Activated CD8-positive, alpha-beta T cell treated with anti-CD3 and anti-CD28 coated beads, Interleukin-2, amount 10 ng/mL, durations not matched to agents 7 days and 5 days (primary cell): ENCODE results near the gene TMEM158. TPM values are rescaled to one million over a fixed set of nuclear protein-coding genes. Genes with fewer than 3 reads are reported as not detected.
A peak's percentile ranks its signal among the peaks of the same experiment; 100 is the strongest.

Source experiments
- ATAC-seq: fragments of 150-1000 bp; cut with Tn5 transposase; one replicate; pipeline ENCODE4 v1.10.0; 2021; ENCODE audit warnings: moderate library complexity
- CTCF ChIA-PET: fragments of 350-600 bp; sonication (Branson Sonifier 250); formaldehyde crosslinking; loops from one replicate; lab custom pipeline; 2021; ENCODE audit warnings: antibody characterized with exemption; lab: Charles Lee
- POLR2A ChIA-PET: fragments of 350-600 bp; sonication (Branson Sonifier 250); formaldehyde crosslinking; loops from one replicate; lab custom pipeline; 2021; ENCODE audit warnings: antibody characterized with exemption; lab: Charles Lee
- DNase-seq: peaks from one replicate; pipeline ENCODE4 v3.0.0-alpha.2; 2020
- H3K27ac Mint-ChIP-seq: one replicate; pipeline ENCODE4 v1.8.0; 2021; ENCODE audit warnings: mild to moderate bottlenecking, mixed read lengths
- H3K27me3 Mint-ChIP-seq: one replicate; pipeline ENCODE4 v1.8.0; 2021; ENCODE audit warnings: low read depth, mixed read lengths
- H3K36me3 Mint-ChIP-seq: one replicate; pipeline ENCODE4 v1.8.0; 2021; ENCODE audit warnings: low read depth, mixed read lengths
- H3K4me1 Mint-ChIP-seq: one replicate; pipeline ENCODE4 v1.8.0; 2021; ENCODE audit warnings: low read depth, mixed read lengths
- H3K4me3 Mint-ChIP-seq: one replicate; pipeline ENCODE4 v1.8.0; 2021; ENCODE audit warnings: mild to moderate bottlenecking, mixed read lengths
- H3K9me3 Mint-ChIP-seq: one replicate; pipeline ENCODE4 v1.8.0; 2022; ENCODE audit warnings: mixed read lengths; ENCODE audit not compliant: insufficient read depth
- total RNA-seq, 2 experiments: library from RNA; stranded (reverse); gene quantifications; one replicate each; pipeline ENCODE4 v1.2.3, GENCODE V29; 2021

The TMEM158 gene
- total RNA-seq, 2 experiments from 2014 or later = 0.13 to 0.24 TPM

DNA sequence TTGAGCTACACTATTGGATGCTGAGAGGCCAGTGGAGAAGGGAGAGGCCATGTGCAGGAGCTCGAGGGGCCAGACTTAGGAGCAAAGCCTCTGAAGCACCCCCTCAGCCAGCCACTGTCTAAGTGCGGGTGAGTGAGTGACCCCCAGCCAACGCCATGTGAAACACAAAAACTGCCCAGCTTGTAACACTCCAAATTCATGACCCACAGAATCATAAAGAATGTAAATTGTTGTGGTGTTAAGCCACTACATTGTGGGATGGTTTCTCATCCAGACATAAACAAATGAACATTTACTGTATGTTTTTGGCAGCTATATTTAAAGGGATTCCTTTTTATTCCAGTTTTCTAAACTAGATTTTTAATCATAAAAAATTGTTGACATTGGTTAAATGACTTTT, 27.2 kb upstream of the TMEM158 start:
- Mint-ChIP-seq H3K27me3 (peaks cover 16% of the 10 kb centered on the region), H3K27ac (no peak overlapping the region), H3K4me1 (no peaks in the 10 kb centered on the region), H3K9me3 (no peaks in the 10 kb centered on the region), H3K4me3 (no peak overlapping the region), H3K36me3 (no peaks in the 10 kb centered on the region)
- ATAC-seq (no peak), DNase-seq (no peak)
- ChIA-PET POLR2A (no interaction called here), CTCF (interaction anchor here (1.0 to 1.2 kb wide), 2 partner anchors 215 to 217 kb away, joined by 3 to 4 read pairs; no protein-coding TSS in a partner anchor)

GRCh38 chr3:45252826-45253225, 26.7 kb upstream of the TMEM158 start:
- ChIA-PET POLR2A (no interaction called here), CTCF (interaction anchor here (1.0 kb wide), 1 partner anchor 217 kb away, joined by 4 read pairs; no protein-coding TSS in a partner anchor)
- H3K4me1 Mint-ChIP-seq = no peaks in the 10 kb centered on the region
- peaks cover 13% of the 10 kb centered on the region for H3K27me3 Mint-ChIP-seq
- no peak overlapping the region for H3K4me3 Mint-ChIP-seq
- H3K27ac Mint-ChIP-seq = no peak overlapping the region
- no peaks in the 10 kb centered on the region for H3K9me3 Mint-ChIP-seq
- ATAC-seq (no peak), DNase-seq (no peak)
- H3K36me3 Mint-ChIP-seq = no peaks in the 10 kb centered on the region

DNA sequence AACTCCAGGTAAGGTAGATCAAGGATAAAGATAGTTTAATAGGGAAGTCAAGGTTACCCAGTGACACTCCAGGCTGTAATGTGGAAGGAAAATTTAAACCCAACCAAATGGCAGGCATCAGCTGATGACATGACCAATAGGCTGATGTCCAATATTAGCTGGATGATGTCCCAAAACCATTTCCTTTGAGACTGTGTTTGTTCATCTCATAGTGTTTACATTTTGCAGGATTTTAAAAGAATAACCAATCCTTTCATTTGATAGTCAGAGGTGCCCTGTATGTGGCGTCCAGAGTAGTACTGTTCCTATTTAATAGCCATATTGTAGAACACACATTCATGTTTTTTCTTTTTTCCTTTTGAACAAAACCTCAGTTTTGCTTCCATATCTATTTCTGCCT, 23.3 kb upstream of the TMEM158 start:
- POLR2A ChIA-PET = no interaction called here
- peaks cover 12% of the 10 kb centered on the region for H3K27me3 Mint-ChIP-seq
- no peaks in the 10 kb centered on the region for H3K9me3 Mint-ChIP-seq
- DNase-seq (no peak), ATAC-seq (no peak)
- H3K27ac Mint-ChIP-seq = no peak overlapping the region
- CTCF ChIA-PET = no interaction called here
- no peaks in the 10 kb centered on the region for H3K4me1 Mint-ChIP-seq
- no peaks in the 10 kb centered on the region for H3K36me3 Mint-ChIP-seq
- H3K4me3 Mint-ChIP-seq = no peak overlapping the region

DNA sequence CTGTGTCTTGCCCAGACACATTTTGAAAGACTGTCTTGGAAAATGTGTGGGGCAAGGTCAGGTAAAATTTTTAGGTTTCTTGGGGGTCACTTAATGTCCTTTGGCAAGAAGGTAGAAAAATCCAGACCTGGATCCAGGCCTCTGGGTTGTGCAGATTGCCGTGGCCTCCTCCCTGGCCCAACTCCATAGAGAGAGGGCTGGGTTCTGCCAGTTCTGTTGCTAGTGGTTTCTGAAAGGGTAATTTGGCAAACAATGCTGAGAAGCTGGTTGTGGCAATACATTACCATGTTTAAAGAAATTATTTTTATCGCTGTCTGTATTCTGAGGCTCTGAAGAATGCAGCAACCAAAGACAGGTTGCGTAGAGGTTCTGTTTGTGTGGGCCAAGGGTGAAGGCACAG, 20.2 kb upstream of the TMEM158 start:
- Mint-ChIP-seq H3K9me3 (no peaks in the 10 kb centered on the region), H3K4me1 (no peaks in the 10 kb centered on the region), H3K27me3 (peaks cover 17% of the 10 kb centered on the region), H3K4me3 (no peak overlapping the region), H3K27ac (no peak overlapping the region), H3K36me3 (no peaks in the 10 kb centered on the region)
- ATAC-seq = no peak
- CTCF ChIA-PET = no interaction called here
- DNase-seq = no peak
- POLR2A ChIA-PET = no interaction called here

DNA sequence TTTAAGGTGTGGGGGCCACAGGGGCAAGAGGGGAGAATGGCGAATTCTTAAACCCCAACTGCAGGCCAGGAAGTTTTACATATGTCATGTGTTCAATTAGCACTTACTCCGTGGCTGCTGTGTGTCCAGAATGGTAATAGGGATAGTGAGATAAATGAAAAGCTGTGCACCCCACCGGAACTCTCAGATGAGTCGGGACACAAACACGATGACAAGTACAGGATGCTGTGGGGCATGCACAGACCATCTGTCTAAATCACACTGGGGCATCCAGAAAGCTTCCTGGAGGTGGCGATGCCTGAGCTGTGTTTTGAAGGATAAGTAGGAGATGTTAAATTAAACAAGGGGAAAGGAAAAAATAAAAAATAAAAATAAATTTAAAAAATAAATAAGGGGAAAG, 18.3 kb upstream of the TMEM158 start:
- DNase-seq (no peak), ATAC-seq (no peak)
- H3K27me3 Mint-ChIP-seq = peaks cover 13% of the 10 kb centered on the region
- no peaks in the 10 kb centered on the region for H3K36me3 Mint-ChIP-seq
- no peaks in the 10 kb centered on the region for H3K4me1 Mint-ChIP-seq
- H3K9me3 Mint-ChIP-seq = no peaks in the 10 kb centered on the region
- no peak overlapping the region for H3K4me3 Mint-ChIP-seq
- ChIA-PET CTCF (no interaction called here), POLR2A (no interaction called here)
- H3K27ac Mint-ChIP-seq = no peak overlapping the region

DNA sequence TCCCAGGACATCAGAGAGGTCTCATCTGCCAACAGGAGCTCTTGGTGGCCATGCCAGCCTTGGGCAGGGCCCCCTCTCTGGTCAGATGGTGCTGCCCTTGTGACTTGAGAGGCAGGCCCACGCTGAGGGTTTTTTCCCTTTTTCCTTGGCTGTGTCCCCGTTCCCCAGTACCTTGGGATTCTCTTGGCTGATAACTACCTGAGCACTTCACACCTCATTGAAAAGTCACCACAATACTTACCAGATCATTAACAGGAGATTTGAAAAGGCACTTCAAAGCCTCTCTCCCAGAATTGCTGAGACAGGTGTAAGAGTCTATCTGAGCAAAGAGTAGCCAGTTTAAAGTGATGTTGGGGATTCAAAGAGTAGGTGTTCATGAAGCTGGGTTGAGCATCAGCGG, 15.1 kb upstream of the TMEM158 start:
- Mint-ChIP-seq H3K27ac (no peak overlapping the region), H3K4me1 (no peaks in the 10 kb centered on the region), H3K36me3 (no peaks in the 10 kb centered on the region), H3K27me3 (peaks cover 16% of the 10 kb centered on the region), H3K9me3 (peaks cover 2% of the 10 kb centered on the region), H3K4me3 (no peak overlapping the region)
- POLR2A ChIA-PET = no interaction called here
- ATAC-seq (no peak), DNase-seq (no peak)
- CTCF ChIA-PET = no interaction called here

- Mint-ChIP-seq H3K27me3 (peaks cover 16% of the 10 kb centered on the region), H3K4me3 (no peak overlapping the region), H3K36me3 (no peaks in the 10 kb centered on the region), H3K27ac (no peak overlapping the region), H3K9me3 (peaks cover 7% of the 10 kb centered on the region), H3K4me1 (no peaks in the 10 kb centered on the region)
- ChIA-PET CTCF (no interaction called here), POLR2A (no interaction called here)
- ATAC-seq (no peak), DNase-seq (no peak)
Measured at GRCh38 chr3:45240292-45240691, 14.2 kb upstream of the TMEM158 start.

DNA sequence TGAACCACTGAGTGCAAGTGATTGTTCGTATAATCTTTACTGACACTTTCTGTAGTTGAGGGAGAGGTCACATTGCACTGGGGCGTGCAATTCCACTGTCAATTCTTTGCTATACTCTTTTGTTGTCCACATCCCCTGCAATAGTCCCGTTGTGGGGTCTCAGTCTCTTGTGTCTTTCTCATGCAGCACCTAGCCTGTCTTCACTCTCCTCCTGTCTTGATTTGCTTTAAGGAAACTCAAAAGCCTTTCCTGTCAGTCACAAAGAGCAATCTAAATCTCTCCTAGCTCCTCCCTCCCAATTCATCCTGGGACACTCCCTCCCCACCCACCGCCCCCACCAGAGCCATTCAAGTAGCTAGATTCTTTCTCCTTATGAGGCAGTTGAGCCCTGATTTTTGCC, 13.2 kb upstream of the TMEM158 start:
- ATAC-seq (no peak), DNase-seq (no peak)
- Mint-ChIP-seq H3K4me1 (peaks cover 9% of the 10 kb centered on the region), H3K4me3 (no peak overlapping the region), H3K27ac (no peak overlapping the region), H3K36me3 (no peaks in the 10 kb centered on the region), H3K9me3 (peaks cover 9% of the 10 kb centered on the region), H3K27me3 (peaks cover 10% of the 10 kb centered on the region)
- ChIA-PET POLR2A (no interaction called here), CTCF (no interaction called here)

- Mint-ChIP-seq H3K27ac (no peak overlapping the region), H3K36me3 (no peaks in the 10 kb centered on the region), H3K4me1 (peaks cover 13% of the 10 kb centered on the region), H3K9me3 (peaks cover 9% of the 10 kb centered on the region), H3K4me3 (no peak overlapping the region), H3K27me3 (peaks cover 13% of the 10 kb centered on the region)
- ATAC-seq = no peak
- ChIA-PET POLR2A (no interaction called here), CTCF (no interaction called here)
- DNase-seq = no peak
Measured at GRCh38 chr3:45236964-45237363, 10.9 kb upstream of the TMEM158 start.

GRCh38 chr3:45235409-45235808, 9.3 kb upstream of the TMEM158 start:
- DNase-seq (no peak), ATAC-seq (no peak)
- Mint-ChIP-seq H3K36me3 (no peaks in the 10 kb centered on the region), H3K4me3 (no peak overlapping the region), H3K4me1 (peaks cover 13% of the 10 kb centered on the region), H3K9me3 (peaks cover 9% of the 10 kb centered on the region), H3K27me3 (peaks cover 19% of the 10 kb centered on the region), H3K27ac (no peak overlapping the region)
- POLR2A ChIA-PET = no interaction called here
- CTCF ChIA-PET = no interaction called here

- Mint-ChIP-seq H3K27me3 (peaks cover 27% of the 10 kb centered on the region), H3K36me3 (no peaks in the 10 kb centered on the region), H3K4me1 (peaks cover 13% of the 10 kb centered on the region), H3K4me3 (no peak overlapping the region), H3K9me3 (peaks cover 9% of the 10 kb centered on the region), H3K27ac (no peak overlapping the region)
- DNase-seq (peak; percentile 50), ATAC-seq (no peak)
- ChIA-PET CTCF (interaction anchor here (1.0 kb wide), 1 partner anchor 193 kb away, joined by 3 read pairs; no protein-coding TSS in a partner anchor), POLR2A (no interaction called here)
Measured at GRCh38 chr3:45234250-45234649, 8.2 kb upstream of the TMEM158 start.

GRCh38 chr3:45232521-45232920, 6.4 kb upstream of the TMEM158 start:
- ChIA-PET POLR2A (no interaction called here), CTCF (interaction anchor here (0.9 kb wide), 1 partner anchor 22 kb away, joined by 3 read pairs; no protein-coding TSS in a partner anchor)
- no peak for DNase-seq
- H3K9me3 Mint-ChIP-seq = peaks cover 9% of the 10 kb centered on the region
- H3K4me1 Mint-ChIP-seq = peaks cover 13% of the 10 kb centered on the region
- no peak for ATAC-seq
- no peak overlapping the region for H3K4me3 Mint-ChIP-seq
- peaks cover 40% of the 10 kb centered on the region for H3K27me3 Mint-ChIP-seq
- no peaks in the 10 kb centered on the region for H3K36me3 Mint-ChIP-seq
- H3K27ac Mint-ChIP-seq = no peak overlapping the region

- ATAC-seq = no peak
- Mint-ChIP-seq H3K27ac (no peak overlapping the region), H3K9me3 (no peaks in the 10 kb centered on the region), H3K27me3 (peaks cover 67% of the 10 kb centered on the region), H3K4me1 (peaks cover 11% of the 10 kb centered on the region), H3K4me3 (no peak overlapping the region), H3K36me3 (peaks cover 3% of the 10 kb centered on the region)
- POLR2A ChIA-PET = no interaction called here
- CTCF ChIA-PET = no interaction called here
- DNase-seq = no peak
Measured at GRCh38 chr3:45227946-45228345, 1.9 kb upstream of the TMEM158 start.
